Measurements from ENCODE around the gene PIGR. TPM values are rescaled to one million over a fixed set of nuclear protein-coding genes. Genes with fewer than 3 reads are reported as not detected.

The PIGR gene, protein sequence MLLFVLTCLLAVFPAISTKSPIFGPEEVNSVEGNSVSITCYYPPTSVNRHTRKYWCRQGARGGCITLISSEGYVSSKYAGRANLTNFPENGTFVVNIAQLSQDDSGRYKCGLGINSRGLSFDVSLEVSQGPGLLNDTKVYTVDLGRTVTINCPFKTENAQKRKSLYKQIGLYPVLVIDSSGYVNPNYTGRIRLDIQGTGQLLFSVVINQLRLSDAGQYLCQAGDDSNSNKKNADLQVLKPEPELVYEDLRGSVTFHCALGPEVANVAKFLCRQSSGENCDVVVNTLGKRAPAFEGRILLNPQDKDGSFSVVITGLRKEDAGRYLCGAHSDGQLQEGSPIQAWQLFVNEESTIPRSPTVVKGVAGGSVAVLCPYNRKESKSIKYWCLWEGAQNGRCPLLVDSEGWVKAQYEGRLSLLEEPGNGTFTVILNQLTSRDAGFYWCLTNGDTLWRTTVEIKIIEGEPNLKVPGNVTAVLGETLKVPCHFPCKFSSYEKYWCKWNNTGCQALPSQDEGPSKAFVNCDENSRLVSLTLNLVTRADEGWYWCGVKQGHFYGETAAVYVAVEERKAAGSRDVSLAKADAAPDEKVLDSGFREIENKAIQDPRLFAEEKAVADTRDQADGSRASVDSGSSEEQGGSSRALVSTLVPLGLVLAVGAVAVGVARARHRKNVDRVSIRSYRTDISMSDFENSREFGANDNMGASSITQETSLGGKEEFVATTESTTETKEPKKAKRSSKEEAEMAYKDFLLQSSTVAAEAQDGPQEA
- total RNA-seq = not detected

DNA sequence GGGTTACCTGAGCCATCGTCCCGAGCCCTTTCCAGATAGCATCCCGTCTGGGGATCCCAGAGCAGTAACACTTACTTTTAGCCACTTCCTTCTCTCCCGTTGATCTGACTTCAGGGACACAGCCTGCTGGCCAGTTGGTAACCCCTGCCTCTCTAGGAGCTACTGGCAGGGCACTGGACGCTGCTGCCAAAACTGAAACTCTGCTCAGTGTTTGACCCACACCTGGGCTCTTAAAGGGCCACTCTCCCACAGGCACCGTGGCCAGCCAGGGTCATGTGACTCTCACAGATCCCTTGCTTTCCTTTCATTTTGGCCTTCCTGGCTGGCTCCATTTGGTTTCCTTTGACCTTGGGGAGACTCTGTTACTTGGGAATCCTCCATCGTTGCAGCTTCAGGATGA, at the start of gene PIGR:
Gene PIGR (minus strand): TSS at position 206 of the 400 bp plus-strand sequence. CDS start 5,935 bp downstream, outside the sequence.

DNA sequence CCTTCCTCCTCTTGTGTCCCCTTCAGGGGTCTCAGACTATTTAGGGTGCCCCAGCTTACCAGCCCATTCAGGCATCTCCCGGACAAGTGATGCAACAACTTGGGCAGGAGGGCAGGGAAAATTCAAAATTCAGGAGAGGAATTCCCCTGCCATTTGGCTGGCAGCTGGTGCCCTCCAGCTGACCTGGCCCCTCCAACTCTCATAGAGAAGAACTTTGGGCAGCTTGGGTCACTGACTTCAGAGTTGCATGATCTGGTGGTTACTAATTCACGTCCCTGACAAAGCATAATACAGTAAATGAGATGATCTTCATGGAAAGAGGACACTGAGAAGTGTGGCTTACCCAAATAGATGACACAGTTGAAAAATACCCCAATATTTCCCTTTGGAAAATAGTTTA, 24.2 kb upstream of the PIGR start, which contains the start of gene FCAMR:
Gene FCAMR (minus strand): TSS at position 15 of the 400 bp plus-strand sequence. CDS start 335 bp downstream, outside the sequence.

DNA sequence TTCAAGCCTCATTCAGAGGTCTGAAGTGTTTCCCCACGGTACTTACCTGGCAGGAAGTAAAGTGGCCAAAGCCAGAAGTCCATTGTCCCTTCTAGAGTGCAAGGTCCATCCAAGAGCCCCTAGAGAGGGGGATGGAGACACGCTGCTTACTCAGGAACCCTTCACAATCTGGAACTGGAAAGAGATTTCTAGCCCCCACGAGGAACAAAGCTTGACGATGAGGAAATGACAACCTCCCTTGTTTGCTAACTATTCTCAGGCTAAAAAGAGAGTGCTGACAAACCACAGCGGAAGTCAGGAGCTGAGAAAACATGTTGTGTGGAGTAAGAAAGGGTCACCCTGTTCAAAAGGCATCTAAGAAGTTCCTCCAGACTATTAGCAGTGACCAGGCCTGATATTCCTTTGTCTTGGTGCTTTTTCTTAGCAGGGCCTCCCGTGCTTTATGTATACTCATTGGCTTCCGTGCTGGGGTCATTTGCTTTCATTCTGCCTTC, 24.4 kb downstream of the PIGR start, which contains the start of gene FCMR:
Gene FCMR (minus strand): TSS at position 170 of the 494 bp plus-strand sequence. CDS start 87 bp downstream, at position 83.

DNA sequence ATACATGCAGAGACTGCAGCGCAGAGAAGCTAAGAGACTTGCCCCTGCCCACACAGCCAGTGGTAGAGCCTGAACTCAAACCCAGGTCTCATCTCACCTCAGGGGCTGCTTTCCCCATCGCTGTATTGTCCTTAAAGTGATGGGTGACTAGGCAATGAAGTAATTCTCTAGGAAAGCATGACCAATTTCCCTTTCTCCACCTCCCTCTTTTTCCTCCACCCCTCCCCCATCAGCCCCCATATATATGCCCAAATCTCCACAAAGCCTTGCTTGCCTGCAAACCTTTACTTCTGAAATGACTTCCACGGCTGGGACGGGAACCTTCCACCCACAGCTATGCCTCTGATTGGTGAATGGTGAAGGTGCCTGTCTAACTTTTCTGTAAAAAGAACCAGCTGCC, 49.1 kb downstream of the PIGR start, which contains the start of gene IL24:
Gene IL24 (plus strand): TSS at position 269 of the 400 bp plus-strand sequence. CDS start 390 bp downstream, outside the sequence.

Other genes with a start within 250 kb of the PIGR start
- not detected for gene IL19, start 175.7 kb downstream of the PIGR start, total RNA-seq
- gene IL10, start 174.0 kb downstream of the PIGR start, total RNA-seq = not detected
- gene IL20, start 80.8 kb downstream of the PIGR start, total RNA-seq = not detected
- not detected for gene IL24, start 49.0 kb downstream of the PIGR start, total RNA-seq
- not detected for gene FCMR, start 24.5 kb downstream of the PIGR start, total RNA-seq
- gene FCAMR, start 24.0 kb upstream of the PIGR start, total RNA-seq = not detected
- under 0.01 TPM for gene C1orf116, start 86.3 kb upstream of the PIGR start, total RNA-seq
- 19.1 TPM for gene YOD1, start 104.7 kb upstream of the PIGR start, total RNA-seq
- 11.6 TPM for gene PFKFB2, start 106.8 kb upstream of the PIGR start, total RNA-seq
- gene C4BPB, start 142.4 kb upstream of the PIGR start, total RNA-seq = not detected
- gene C4BPA, start 157.8 kb upstream of the PIGR start, total RNA-seq = not detected